Thoracic aorta (tissue), 2 donors: ENCODE data around the gene KDELR1. TPM values are rescaled to one million over a fixed set of nuclear protein-coding genes. Genes with fewer than 3 reads are reported as not detected.
A peak's percentile ranks its signal among the peaks of the same experiment; 100 is the strongest.

ENCODE experiments used
- ATAC-seq: fragments of 150-250 bp; one replicate; pipeline ENCODE4 v1.8.0; 2017; ENCODE audit warnings: low read depth; ENCODE audit not compliant: insufficient number of reproducible peaks, low FRiP score
- DNase-seq: peaks from one replicate; pipeline ENCODE4 v3.0.0-alpha.2; 2020; ENCODE audit warnings: low spot score
- H3K27ac ChIP-seq, 2 donors: fragments of 200-600 bp; sonication (generic); 1 replicate in 1 of 2; 2 replicates in 1 of 2; pipeline ENCODE4 v1.5.1; 2016; ENCODE audit warnings: mild to moderate bottlenecking in 2 of 2, moderate library complexity in 2 of 2
- H3K27me3 ChIP-seq: fragments of 200-600 bp; sonication (generic); replicated peaks from 2 replicates; pipeline ENCODE4 v1.6.0; 2016; ENCODE audit warnings: mild to moderate bottlenecking; ENCODE audit not compliant: insufficient read depth
- H3K36me3 ChIP-seq: fragments of 200-600 bp; sonication (generic); one replicate; pipeline ENCODE4 v1.5.1; 2016
- H3K4me1 ChIP-seq, 2 donors: fragments of 200-600 bp; sonication (generic); 1 replicate in 1 of 2; 2 replicates in 1 of 2; pipeline versions ENCODE4 v1.5.1 to v1.6.0; 2016; ENCODE audit warnings: low read depth in 2 of 2, mild to moderate bottlenecking in 1 of 2; ENCODE audit not compliant: control insufficient read depth in 1 of 2
- H3K4me3 ChIP-seq: fragments of 200-600 bp; sonication (generic); 2 replicates; pipeline ENCODE4 v1.5.1; 2016; ENCODE audit warnings: mild to moderate bottlenecking
- H3K9me3 ChIP-seq: fragments of 200-600 bp; sonication (generic); 2 replicates; pipeline ENCODE4 v1.5.1; 2016
- total RNA-seq, 2 donors: library from RNA; depleted of rRNA; stranded (reverse); fragments of >200 nt; gene quantifications; one replicate each; pipeline versions ENCODE4 v1.1.0 to v1.2.3, GENCODE V29; 2016
- TF ChIP-seq, protein P1 (sequence below): fragments of 200-600 bp; sonication (generic); IDR thresholded peaks from one replicate; pipeline ENCODE4 v1.5.1; 2019; ENCODE audit warnings: antibody characterized with exemption

KDELR1 gene
- total RNA-seq, 2 donors from 2014 or later: 65.6 to 79.9 TPM

- peak; percentile 63 for ATAC-seq
- peak overlapping the region; percentile 91 to 98 for H3K27ac ChIP-seq
Observed at GRCh38 chr19:48362716-48363499, 28.4 kb downstream of the KDELR1 start.

DNA sequence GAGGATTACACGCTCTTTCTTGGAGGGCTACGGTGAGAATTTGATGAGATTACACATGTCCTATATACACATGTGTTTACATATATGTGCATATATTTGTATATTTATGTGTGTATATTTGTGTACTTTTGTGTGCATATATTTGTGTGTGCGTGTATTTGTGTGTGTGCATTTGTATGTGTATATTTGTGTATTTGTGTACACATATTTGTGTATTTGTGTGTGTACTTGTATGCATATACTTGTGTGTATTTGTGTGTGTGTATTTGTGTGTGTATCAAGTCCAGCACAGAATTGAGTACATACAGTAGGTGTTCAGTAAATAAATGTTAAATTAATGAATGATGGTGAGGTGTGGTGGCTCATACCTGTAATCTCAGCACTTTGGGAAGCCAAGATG is 29.4 kb downstream of the KDELR1 start:
- Histone ChIP-seq H3K4me1 (peaks cover 0 to 4% of the 10 kb centered on the region in 2 donors), H3K27me3 (no peaks in the 10 kb centered on the region), H3K36me3 (no peaks in the 10 kb centered on the region), H3K4me3 (no peak overlapping the region), H3K9me3 (no peaks in the 10 kb centered on the region), H3K27ac (no peak overlapping the region)
- ATAC-seq (no peak), DNase-seq (no peak)
- TF ChIP-seq, protein P1, sequence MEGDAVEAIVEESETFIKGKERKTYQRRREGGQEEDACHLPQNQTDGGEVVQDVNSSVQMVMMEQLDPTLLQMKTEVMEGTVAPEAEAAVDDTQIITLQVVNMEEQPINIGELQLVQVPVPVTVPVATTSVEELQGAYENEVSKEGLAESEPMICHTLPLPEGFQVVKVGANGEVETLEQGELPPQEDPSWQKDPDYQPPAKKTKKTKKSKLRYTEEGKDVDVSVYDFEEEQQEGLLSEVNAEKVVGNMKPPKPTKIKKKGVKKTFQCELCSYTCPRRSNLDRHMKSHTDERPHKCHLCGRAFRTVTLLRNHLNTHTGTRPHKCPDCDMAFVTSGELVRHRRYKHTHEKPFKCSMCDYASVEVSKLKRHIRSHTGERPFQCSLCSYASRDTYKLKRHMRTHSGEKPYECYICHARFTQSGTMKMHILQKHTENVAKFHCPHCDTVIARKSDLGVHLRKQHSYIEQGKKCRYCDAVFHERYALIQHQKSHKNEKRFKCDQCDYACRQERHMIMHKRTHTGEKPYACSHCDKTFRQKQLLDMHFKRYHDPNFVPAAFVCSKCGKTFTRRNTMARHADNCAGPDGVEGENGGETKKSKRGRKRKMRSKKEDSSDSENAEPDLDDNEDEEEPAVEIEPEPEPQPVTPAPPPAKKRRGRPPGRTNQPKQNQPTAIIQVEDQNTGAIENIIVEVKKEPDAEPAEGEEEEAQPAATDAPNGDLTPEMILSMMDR: no peak

More at GRCh38 chr19:48362716-48363499, 28.4 kb downstream of the KDELR1 start:
- Histone ChIP-seq H3K4me3 (peak overlapping the region; percentile 82), H3K27me3 (no peaks in the 10 kb centered on the region), H3K4me1 (peaks cover 0 to 4% of the 10 kb centered on the region in 2 donors), H3K36me3 (no peaks in the 10 kb centered on the region), H3K9me3 (no peaks in the 10 kb centered on the region)
- TF ChIP-seq, protein P1: no peak
- peak; percentile 81 for DNase-seq

DNA sequence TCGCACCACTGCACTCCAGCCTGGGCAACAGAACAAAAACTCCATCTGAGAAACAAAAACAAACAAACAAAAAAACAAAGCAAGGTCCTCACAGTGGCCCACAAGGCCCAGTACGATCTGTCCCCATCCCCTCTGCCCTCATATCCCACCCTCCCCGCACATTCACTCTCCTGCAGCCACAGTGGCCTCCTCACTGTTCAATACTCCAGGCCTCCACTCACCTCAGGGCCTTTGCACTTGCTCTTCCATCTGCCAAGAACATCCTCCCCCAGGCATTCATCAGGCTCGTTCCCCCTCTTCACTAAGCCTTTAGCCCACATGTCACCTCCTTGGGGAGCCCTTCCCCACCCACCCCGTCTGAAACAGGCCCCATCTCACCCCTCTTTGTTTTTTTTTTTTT is 32.2 kb downstream of the KDELR1 start:
- TF ChIP-seq, protein P1: no peak
- H3K27me3 ChIP-seq: no peaks in the 10 kb centered on the region
- no peak overlapping the region for H3K4me3 ChIP-seq
- ATAC-seq (no peak), DNase-seq (no peak)
- no peak overlapping the region for H3K27ac ChIP-seq
- H3K9me3 ChIP-seq: no peaks in the 10 kb centered on the region
- H3K36me3 ChIP-seq: no peaks in the 10 kb centered on the region
- H3K4me1 ChIP-seq: peaks cover 0 to 4% of the 10 kb centered on the region in 2 donors

GRCh38 chr19:48355365-48355954 is 35.9 kb downstream of the KDELR1 start:
- ATAC-seq (no peak), DNase-seq (no peak)
- H3K27me3 ChIP-seq: no peaks in the 10 kb centered on the region
- no peaks in the 10 kb centered on the region for H3K36me3 ChIP-seq
- no peak overlapping the region for H3K4me3 ChIP-seq
- H3K4me1 ChIP-seq: no peaks in the 10 kb centered on the region
- TF ChIP-seq, protein P1: no peak
- no peak overlapping the region for H3K27ac ChIP-seq
- no peaks in the 10 kb centered on the region for H3K9me3 ChIP-seq

- no peaks in the 10 kb centered on the region for H3K27me3 ChIP-seq
- no peaks in the 10 kb centered on the region for H3K36me3 ChIP-seq
- no peak overlapping the region for H3K4me3 ChIP-seq
- TF ChIP-seq, protein P1: no peak
- no peak for DNase-seq
- no peak for ATAC-seq
- H3K4me1 ChIP-seq: no peaks in the 10 kb centered on the region
- H3K9me3 ChIP-seq: no peaks in the 10 kb centered on the region
- H3K27ac ChIP-seq: no peak overlapping the region
Observed at GRCh38 chr19:48354332-48354992, 36.9 kb downstream of the KDELR1 start.
